Left colon (tissue), 2 donors: ENCODE measurements around the gene EGR2. TPM values are rescaled to one million over a fixed set of nuclear protein-coding genes. Genes with fewer than 3 reads are reported as not detected.
"Not testable (repeated sequence)": the region's sequence is repeated elsewhere in the genome, so short reads cannot be mapped to it uniquely, and the experiment has no call there.

Experiments
- ATAC-seq: fragments of 200-7000 bp; cut with Tn5 transposase; one replicate; pipeline ENCODE4 v1.9.1; 2020; ENCODE audit warnings: mild to moderate bottlenecking, moderate library complexity
- DNase-seq, 2 donors: peaks; one replicate each; pipeline ENCODE4 v3.0.0-alpha.2; 2020
- intact Hi-C, 2 donors: fragments of 100-400 bp; cut with DNase I in 1 of 2; cut with micrococcal nuclease in 1 of 2; formaldehyde crosslinking; loops; one replicate each; pipeline versions ENCODE4 v1.11.2 to v1.14.0; 2022; cut with DNase I, micrococcal nuclease
- total RNA-seq, 2 donors: library from RNA; stranded (reverse); fragmentation: NEBNext Ultra II Directional; extraction: Animal tissue kit (Norgen Biotek cat#: 25700); gene quantifications; one replicate each; pipeline ENCODE4 v1.2.1, GENCODE V29; 2021
- donor health status: DM: no; HTN: no; CAD: no.
- donor health status: DM: yes; HTN: yes; CAD: no.

The EGR2 gene
- total RNA-seq, 2 donors from 2014 or later, result 1.1 to 1.2 TPM

DNA sequence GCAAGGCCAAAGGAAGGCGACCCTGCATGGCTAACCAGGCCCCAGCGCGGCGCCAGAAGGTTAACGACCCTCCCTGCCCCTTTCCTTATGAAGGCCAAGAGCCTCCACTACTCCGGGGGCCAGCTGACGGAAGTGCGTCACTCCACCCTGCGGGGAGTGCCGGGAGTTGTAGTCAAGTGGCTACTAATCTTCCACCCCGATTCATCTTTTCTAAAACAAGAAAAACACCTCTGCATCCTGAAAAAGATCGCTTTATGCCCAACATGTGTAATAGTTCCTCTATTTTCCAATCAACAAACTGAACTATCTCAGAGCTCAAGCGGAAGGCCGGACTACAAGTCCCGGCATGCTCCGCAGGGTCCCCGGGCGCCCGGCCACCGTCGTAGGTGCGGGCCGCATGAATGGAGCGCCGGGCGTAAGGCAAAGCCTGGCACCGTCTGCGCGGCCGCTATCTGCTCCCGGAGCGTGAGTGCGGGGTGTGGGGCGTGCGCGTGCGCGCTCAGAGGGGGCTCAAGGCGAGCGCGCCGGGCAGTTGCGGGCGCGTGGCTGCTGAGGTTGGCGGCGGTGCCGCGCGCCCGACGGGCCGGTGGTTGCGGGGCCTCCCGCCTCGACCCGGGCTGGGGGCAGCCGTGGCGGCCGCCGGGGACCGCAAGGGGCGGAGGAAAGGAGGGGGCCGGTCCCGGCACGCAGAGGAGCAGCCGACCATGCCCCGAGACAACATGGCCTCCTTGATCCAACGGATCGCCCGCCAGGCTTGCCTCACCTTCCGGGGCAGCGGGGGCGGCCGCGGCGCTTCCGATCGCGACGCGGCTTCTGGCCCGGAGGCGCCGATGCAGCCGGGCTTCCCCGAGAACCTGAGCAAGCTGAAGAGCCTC lies 11.6 kb downstream of the EGR2 start, which contains the start of gene ADO:
Gene ADO (plus strand): TSS at position 365 of the 875 bp plus-strand sequence. CDS start 340 bp downstream, at position 705.
- ATAC-seq (peak; percentile 92), DNase-seq (peak; percentile 79 to 88)
- intact Hi-C loops, result no loop called here

DNA sequence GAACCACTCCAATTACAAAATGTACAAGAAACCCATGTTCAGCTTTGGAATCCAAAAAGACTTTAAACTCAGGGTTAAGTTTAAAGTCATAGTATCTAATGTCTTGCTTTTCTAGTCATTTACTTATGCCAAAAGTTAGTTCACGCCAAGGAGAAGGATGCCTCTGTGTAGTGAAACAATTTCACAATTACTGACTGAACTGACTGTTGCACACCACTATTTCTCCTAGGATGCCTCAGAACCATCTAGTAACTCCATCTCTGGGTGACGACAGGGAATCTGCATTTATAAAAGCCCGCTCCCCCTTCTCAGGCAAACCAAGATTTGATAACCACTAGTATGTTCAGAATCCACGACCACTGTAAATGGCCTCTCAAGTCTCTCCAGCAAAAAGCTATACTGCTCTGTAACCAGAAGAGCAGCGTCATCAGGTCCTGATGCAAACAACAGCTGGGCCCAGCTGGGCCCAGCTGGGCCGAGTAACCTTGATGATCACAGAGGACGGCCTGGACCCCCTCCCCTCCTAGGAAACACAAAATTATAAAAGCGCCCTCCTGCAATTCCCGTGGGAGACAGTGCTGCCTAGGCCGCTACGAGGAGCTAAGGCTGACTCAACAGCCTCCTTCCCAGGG lies 12.3 kb downstream of the EGR2 start:
- intact Hi-C loops, result no loop called here
- DNase-seq (no peak), ATAC-seq (no peak)

DNA sequence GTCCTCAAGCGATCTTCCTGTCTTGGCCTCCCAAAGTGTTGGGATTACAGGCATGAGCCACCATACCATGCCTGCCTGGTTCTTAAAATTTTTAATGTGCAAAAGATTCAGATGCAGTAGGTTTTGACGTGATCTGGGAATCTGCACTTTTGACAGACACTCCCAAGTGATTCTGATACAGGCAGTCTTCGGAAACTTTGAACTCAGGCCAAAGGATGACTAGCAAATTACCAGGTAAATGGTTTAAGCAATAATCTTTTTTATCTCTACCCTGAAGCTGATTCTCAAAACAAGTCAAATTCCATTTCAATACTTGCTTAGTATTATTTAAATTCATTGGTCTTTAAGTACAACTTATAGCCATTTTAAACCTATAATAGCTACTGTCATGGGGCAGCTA lies 14.3 kb downstream of the EGR2 start:
- ATAC-seq, result no peak
- intact Hi-C loops, result no loop called here
- no peak for DNase-seq

DNA sequence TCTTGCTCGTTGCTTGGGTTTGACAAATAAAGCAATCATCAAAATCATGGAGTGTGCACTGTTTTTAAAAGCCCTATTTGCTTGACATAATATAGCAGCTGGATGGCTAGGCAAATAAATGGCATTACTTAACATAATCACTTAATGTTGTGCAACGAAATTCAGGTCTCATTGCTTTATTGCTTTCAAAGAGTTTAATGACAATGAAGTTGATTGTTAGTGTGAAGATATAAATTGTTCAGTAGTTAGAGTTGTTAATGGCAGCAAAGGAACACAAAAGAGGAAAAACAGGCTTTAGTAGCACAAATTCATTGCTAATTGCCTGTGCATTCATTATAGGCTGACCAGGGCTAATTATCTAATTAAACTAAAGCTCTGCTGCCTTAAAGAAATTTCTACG lies 19.3 kb downstream of the EGR2 start:
- no peak for DNase-seq
- no peak for ATAC-seq
- intact Hi-C loops, result no loop called here

DNA sequence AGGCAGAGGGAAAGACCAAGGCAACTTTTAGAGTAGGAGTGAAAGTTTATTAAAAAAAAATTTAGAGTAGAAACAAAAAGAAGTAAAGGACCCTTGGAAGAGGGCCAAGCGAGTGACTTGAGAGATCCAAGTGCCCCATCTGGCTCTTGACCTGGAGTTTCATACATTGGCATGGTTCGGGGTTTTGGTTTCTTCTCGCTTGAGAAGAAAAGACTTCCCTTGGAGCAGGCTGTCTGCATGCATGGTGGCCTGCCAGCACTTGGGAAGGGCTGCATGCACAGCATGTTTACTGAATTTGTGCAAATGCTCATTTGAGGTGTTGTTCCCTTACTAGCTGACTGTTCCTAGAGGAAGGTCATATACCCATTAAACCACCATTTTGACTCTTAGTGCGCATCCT lies 20.4 kb downstream of the EGR2 start:
- no peak for ATAC-seq
- DNase-seq, result no peak
- intact Hi-C loops, result no loop called here

DNA sequence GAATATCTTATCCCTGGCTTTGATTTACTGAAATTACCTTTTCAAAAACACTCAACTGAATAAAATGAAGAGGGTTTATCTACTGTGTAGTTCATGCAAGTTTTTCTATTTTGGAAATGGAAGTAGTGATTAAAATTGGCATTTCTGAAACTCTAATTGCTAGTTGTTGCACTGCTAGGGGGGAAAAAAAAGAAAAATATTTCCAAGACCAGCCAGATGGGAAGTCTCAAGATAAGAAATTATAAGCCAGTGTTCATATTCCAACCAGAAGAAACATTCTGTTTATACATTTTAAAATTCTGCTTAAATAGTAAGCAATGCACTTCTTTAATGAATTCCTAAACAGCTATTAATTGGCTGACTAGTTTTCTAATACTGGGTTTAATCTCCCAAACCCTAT lies 21.1 kb downstream of the EGR2 start:
- intact Hi-C loops, result no loop called here
- no peak for ATAC-seq
- no peak for DNase-seq

DNA sequence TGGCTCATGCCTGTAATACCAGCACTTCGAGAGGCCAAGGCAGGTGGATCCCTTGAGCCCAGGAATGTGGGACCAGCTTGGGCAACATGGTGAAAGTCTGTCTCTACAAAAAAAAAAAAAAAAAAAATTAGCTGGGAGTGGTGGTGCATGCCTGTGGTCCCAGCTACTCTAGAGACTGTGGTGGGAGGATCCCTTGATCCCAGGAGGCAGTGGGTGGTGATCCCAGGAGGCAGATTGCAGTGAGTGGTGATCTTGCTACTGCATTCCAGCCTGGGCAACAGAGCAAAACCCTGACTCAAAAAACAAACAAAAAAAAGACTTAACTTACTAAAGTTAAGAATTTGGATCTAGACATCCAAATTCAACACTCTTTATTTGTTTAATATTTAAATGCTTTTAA lies 21.9 kb downstream of the EGR2 start:
- DNase-seq (no peak), ATAC-seq (no peak)
- intact Hi-C loops, result no loop called here

DNA sequence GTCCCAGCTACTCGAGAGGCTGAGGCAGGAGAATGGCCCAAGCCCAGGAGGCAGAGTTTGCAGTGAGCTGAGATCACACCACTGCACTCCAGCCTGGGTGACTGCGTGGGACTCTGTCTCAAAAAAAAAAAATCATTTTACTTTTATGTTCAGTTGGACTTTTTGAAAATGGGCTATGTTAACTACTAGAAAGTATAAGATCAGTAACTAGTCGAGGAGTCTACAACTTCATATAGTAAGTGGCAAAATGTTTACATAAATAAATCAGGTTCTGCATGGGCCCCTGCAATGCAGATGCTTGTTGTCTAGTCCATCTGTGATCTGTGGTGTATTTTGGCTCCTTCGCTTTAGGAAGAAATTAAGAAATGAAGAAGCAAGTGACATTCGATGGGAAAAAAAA lies 23.9 kb downstream of the EGR2 start:
- DNase-seq (no peak), ATAC-seq (no peak)
- intact Hi-C loops, result no loop called here

DNA sequence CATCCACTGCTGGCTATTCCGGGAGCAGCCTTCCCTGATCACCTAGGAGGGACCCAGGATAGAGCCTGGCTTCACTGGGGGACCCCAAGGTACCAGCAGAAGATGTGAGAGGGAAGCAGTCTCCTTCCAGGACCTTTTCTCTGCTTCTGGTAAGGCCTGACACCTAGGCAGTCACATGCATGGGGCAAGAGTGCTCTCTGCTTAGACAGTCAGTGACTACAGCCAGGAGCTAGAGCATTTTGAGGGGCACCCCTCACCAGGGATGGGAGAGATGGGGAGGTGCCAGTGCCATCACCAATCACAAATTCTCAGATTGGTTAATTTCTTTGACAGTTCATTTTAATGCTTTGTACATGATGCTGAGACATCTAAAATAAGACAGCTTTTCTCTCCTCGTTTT lies 25.6 kb downstream of the EGR2 start:
- intact Hi-C loops, result no loop called here
- DNase-seq (no peak), ATAC-seq (no peak)

DNA sequence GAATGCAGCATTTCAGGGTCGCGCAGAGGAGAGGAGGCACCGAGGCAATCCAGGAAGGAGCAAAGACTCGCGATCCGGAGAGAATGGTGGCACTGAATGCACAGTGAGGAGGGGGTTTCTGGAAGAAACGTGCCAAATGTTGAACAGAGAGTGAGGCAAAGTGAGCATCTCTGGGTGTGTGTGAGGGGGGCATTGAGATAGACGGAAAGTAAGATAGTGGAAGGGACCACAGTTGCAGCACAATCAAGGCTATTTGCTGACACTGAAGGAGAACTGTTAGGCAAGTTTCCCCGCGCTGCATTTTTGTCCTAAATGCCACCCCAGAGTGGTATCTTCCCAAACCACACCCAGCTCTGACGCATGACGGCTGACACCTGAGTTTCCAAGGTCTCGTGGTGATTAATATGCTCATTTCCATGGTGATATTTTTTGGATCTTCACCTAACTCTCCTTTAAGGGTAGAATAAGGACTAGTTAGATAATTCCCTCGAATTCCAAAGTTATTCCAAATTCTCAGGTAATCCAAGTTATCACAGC lies 26.1 kb downstream of the EGR2 start:
- intact Hi-C loops, result no loop called here
- no peak for DNase-seq

DNA sequence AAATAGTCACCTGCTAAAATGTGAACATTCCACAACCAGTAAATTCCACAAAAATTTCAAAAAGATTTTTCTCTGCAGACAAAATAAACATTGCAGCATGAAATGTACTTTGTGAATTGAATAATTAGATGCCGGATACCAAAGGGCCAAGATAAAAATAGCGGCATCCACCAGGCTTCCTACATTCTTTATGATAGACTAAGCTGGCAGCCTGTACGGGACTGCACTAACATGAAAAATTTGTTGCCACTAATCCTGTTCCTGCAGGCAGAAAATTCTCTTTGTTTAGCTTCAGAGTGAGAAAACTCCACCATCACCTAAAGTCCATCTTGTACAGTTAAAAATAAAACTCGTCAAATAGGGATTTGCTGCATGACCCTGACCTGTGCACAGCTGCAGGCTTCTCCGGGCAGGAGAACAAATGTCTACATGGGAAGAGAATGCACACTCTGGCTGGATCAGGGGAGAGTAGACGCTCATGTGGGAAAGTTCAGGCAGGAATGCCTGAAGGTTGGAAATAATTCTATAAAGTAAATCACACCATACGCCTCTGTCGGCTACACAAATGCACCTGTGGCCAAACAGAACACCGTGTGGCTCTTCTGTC lies 27.2 kb downstream of the EGR2 start:
- intact Hi-C loops, result no loop called here
- DNase-seq (no peak), ATAC-seq (no peak)

More for the DNA sequence above, 26.1 kb downstream of the EGR2 start:
- ATAC-seq, result no peak

DNA sequence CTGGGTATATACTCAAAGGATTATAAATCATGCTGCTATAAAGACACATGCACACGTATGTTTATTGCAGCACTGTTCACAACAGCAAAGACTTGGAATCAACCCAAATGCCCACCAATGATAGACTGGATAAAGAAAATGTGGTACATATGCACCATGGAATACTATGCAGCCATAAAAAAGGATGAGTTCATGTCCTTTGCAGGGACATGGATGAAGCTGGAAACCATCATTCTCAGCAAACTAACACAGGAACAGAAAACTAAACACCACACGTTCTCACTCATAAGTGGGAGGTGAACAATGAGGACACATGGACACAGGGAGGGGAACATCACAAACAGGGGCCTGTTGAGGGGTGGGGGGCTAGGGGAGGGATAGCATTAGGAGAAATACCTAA lies 27.9 kb downstream of the EGR2 start:
- intact Hi-C loops, ATAC-seq, DNase-seq: not testable (repeated sequence)

DNA sequence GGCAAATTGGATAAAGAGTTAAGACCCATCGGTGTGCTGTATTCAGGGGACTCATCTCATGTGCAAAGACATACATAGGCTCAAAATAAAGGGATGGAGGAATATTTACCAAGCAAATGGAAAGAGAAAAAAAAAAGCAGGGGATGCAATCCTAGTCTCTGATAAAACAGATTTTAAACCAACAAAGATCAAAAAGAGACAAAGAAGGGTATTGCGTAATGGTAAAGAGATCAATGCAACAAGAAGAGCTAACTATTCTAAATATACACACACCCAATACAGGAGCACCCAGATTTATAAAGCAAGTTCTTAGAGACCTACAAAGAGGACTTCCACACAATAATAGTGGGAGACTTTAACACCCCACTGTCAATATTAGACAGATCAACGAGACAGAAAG lies 31.6 kb downstream of the EGR2 start:
- DNase-seq, ATAC-seq, intact Hi-C loops: not testable (repeated sequence)

DNA sequence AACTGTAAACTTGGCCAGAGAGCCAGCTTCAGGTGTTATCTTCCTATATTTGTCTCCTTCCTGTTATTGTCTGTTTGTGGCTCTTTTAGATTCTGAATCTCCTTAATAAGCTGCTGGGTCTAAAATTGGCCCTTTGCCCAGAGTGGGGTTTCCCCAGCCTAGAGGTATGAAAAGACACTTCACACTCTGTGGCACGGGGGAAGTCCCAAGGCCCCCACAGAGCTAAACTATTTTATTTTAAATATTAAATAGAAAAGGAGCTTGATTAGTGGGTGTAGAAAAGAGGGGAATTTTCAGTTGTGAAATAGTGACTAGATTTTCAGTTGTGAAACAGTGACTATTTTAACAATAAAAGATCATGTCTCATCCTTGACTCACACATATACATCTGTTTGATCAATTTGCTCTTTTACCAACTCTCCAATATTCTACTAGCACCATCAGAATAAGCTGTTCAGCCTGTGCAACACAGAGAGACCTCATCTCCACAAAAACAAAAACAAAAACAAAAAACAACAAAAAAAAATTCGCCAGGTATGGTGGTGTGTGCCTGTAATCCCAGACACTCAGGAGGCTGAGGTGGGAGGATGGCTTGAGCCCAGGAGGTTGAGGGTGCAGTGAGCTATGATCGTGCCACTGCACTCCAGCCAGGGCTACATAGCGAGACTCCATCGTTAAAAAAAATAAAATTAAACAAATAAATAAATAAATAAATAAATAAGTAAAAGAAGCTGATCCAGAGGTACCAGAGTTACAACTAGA lies 36.5 kb downstream of the EGR2 start:
- DNase-seq (peak in 1 of 2 donors; percentile 52), ATAC-seq (no peak)
- intact Hi-C loops, result no loop called here

DNA sequence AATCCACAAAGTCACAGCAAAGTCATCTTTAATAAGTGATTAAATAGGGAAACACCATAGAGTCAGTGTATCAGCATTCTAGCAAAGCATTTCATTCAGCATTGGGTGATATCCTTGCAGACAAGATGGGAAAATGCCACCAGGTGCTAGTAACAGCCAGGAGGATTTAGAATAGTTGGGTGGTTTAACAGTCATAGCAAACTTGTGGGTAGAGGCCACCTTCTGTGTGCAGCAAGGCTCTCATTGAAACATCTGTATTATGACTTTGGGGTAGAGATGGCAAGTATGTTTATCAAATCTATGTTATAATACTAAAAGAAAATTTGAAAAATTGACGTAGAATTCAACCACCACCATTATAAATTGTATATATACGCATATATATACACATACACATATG lies 38.0 kb downstream of the EGR2 start:
- DNase-seq (no peak), ATAC-seq (no peak)
- intact Hi-C loops, result no loop called here

DNA sequence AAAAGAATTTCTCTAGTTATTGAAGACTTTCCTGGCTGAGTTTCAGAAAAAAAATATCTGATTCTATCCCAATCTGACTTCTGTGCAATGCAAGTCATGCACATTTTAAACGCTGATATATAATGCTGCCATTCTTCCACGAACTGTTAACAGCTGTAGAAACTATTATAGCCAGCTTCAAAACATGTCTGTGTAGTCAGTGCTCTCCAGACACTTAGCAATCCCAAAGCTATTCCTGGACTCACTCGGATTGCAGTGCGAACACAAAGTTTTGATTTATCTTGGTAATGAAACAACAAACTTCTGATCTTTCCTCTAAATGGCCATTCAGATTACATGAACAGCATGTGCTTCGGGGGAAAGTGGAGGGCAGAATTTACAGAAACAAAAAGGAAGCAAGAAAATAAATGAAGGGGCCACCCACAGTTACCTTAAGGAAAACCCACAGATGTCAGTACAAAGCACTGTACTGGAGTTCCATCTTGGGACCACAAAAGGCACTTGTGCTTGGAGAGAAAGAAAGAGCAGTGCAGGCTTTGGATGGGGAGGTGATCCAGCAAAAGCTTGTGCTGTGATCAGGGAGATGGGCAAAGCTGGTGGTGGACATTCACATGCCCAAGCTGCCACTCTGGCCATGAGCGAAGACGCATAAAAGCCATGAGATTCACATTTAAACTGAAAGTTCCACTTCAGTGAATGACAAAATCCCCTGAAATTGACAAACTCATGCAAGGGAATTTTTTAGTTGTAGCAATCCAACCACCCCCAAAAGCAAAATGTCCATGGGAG lies 43.8 kb downstream of the EGR2 start:
- ATAC-seq (no peak), DNase-seq (no peak)

DNA sequence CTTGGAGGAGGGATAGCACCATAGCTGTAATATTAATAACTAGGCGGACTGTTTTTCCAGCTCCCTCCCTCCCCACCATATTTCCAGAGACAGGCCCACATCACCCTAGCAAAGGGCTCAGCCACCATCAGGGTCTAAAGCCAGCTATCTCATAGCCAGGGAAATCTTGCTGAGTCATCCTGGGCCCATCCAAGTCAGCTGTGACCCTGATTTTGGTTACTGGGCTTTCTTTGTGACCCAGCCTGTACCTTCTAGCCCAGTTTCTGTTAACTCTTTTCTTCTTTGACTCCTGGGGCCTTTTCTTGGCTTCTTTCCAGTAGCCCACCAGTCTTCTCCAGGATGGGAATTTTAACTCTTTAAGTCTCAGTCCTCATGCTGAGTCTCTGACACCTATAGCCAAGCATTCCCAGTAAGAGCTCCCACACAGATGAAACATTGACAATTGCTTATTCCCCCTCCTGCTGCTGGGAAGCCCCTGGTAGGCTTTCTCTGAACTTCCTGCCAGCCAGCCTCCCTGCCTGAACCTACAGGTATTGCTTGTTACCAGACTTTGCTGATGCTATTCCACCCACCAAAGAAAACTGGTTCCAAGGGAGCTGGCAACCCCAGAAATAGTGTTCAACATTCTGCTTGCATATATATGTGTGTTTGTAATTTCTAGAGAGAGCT lies 46.5 kb downstream of the EGR2 start:
- intact Hi-C loops, result no loop called here
- DNase-seq (no peak), ATAC-seq (no peak)

More for the DNA sequence above, 43.8 kb downstream of the EGR2 start:
- intact Hi-C loops, result no loop called here

DNA sequence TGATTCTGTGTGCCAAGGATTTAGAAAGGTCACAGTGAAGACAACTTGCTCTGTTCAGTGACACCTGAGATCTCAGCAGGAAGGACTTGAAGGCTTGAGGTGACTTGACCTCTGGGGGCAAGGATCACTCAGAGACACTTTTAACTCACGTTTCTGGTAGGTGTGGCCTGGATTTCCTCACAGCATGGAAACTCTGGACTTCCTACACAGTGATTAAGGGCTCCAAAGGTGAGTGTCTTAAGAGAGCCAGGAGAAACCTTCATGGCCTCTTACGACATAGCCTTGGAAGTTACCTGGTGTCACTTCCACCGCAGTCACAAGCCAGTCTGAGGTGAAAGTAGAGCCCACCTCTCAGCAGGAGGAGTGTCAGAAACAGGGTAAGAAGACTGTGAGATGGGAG lies 49.8 kb downstream of the EGR2 start:
- no peak for ATAC-seq
- no peak for DNase-seq
- intact Hi-C loops, result no loop called here
